H1 (cell line): ENCODE measurements around the gene BCL2. TPM values are rescaled to one million over a fixed set of nuclear protein-coding genes. Genes with fewer than 3 reads are reported as not detected.

Source experiments
- CTCF ChIA-PET: fragments of 300-600 bp; sonication (Branson Sonifier 250); formaldehyde crosslinking; loops from one replicate; lab custom pipeline; 2021; ENCODE audit not compliant: partially characterized antibody; lab: Charles Lee
- POLR2A ChIA-PET: fragments of 300-600 bp; sonication (Branson Sonifier 250); formaldehyde crosslinking; loops from one replicate; lab custom pipeline; 2021; ENCODE audit warnings: inconsistent platforms; ENCODE audit not compliant: partially characterized antibody; lab: Charles Lee
- DNase-seq, 2 experiments: peaks; one replicate each; pipeline versions ENCODE4 v3.0.0 to v3.0.0-alpha.2; 2010 to 2022; ENCODE audit warnings: low spot score in 2 of 2, low read depth in 1 of 2, mixed read lengths in 1 of 2
- FAIRE-seq: peaks from 2 replicates; lab custom pipeline; 2011; peaks lifted over from hg19 to GRCh38; lab: Jason Lieb, UNC
- H2AFZ ChIP-seq: 2 replicates; pipeline ENCODE4 v1.8.1; 2012; ENCODE audit warnings: low read length, inconsistent platforms
- H2AK5ac ChIP-seq: 2 replicates; pipeline ENCODE4 v1.6.1; 2013; ENCODE audit warnings: low read depth, low read length
- H2BK120ac ChIP-seq: replicated peaks from 2 replicates; pipeline ENCODE3; 2013; ENCODE audit warnings: low read depth, low read length, inconsistent platforms
- H2BK12ac ChIP-seq: 2 replicates; pipeline ENCODE4 v1.6.1; 2013; ENCODE audit warnings: low read depth, low read length
- H2BK15ac ChIP-seq: 2 replicates; pipeline ENCODE4 v1.6.1; 2013; ENCODE audit warnings: low read length
- H2BK20ac ChIP-seq: 2 replicates; pipeline ENCODE4 v1.6.1; 2013; ENCODE audit warnings: low read length
- H2BK5ac ChIP-seq: 2 replicates; pipeline ENCODE4 v1.6.1; 2013; ENCODE audit warnings: low read depth, low read length
- H3K14ac ChIP-seq: 2 replicates; pipeline ENCODE4 v1.6.1; 2013; ENCODE audit warnings: inconsistent platforms; ENCODE audit not compliant: insufficient read length
- H3K18ac ChIP-seq: 2 replicates; pipeline ENCODE4 v1.6.1; 2013; ENCODE audit warnings: low read length; ENCODE audit errors: extremely low read depth
- H3K23ac ChIP-seq: 2 replicates; pipeline ENCODE4 v1.6.1; 2013; ENCODE audit warnings: inconsistent platforms; ENCODE audit not compliant: insufficient read length
- H3K23me2 ChIP-seq: 2 replicates; pipeline ENCODE4 v1.6.1; 2013; ENCODE audit warnings: low read depth, low read length
- H3K27ac ChIP-seq: 2 replicates; pipeline ENCODE4 v1.6.1; 2011; ENCODE audit warnings: low read depth, low read length, inconsistent platforms
- H3K27me3 ChIP-seq, 4 experiments: replicated peaks in 1 of 4; 1 replicate in 1 of 4; 2 replicates in 3 of 4; pipeline versions ENCODE4 v1.6.1 to v1.8.1; 2011 to 2013; ENCODE audit warnings: low read length in 3 of 4, mild to moderate bottlenecking in 3 of 4, inconsistent platforms in 2 of 4, mixed read lengths in 2 of 4, moderate library complexity in 1 of 4; ENCODE audit not compliant: control insufficient read depth in 3 of 4, insufficient read depth in 3 of 4; ENCODE audit errors: extremely low read depth in 1 of 4
- H3K36me3 ChIP-seq, 4 experiments: 2 replicates each; pipeline versions ENCODE4 v1.6.1 to v1.8.1; 2011 to 2013; ENCODE audit warnings: mild to moderate bottlenecking in 4 of 4, low read length in 3 of 4, moderate library complexity in 2 of 4, control low read depth in 1 of 4, inconsistent platforms in 1 of 4; ENCODE audit not compliant: insufficient read depth in 4 of 4, control insufficient read depth in 2 of 4
- H3K4ac ChIP-seq: replicated peaks from 2 replicates; pipeline ENCODE3; 2013; ENCODE audit warnings: low read length, low read depth, mixed read lengths, inconsistent platforms; ENCODE audit not compliant: insufficient read length
- H3K4me1 ChIP-seq, 4 experiments: replicated peaks in 1 of 4; 1 replicate in 1 of 4; 2 replicates in 3 of 4; pipeline versions ENCODE4 v1.6.1 to v1.8.1; 2011 to 2013; ENCODE audit warnings: low read length in 3 of 4, inconsistent platforms in 2 of 4, mixed read lengths in 1 of 4; ENCODE audit not compliant: insufficient read depth in 4 of 4, control insufficient read depth in 3 of 4
- H3K4me2 ChIP-seq, 2 experiments: 2 replicates each; pipeline versions ENCODE4 v1.6.1 to v1.8.1; 2011 to 2013; ENCODE audit warnings: low read depth in 2 of 2, low read length in 2 of 2, control low read depth in 1 of 2, inconsistent platforms in 1 of 2, mild to moderate bottlenecking in 1 of 2; ENCODE audit not compliant: insufficient read depth in 1 of 2
- H3K4me3 ChIP-seq, 4 experiments: fragments of 200-600, 300-600 bp in 1 of 4; sonication (generic), shearing (Covaris generic), sonication (Bioruptor Twin) in 1 of 4; 2 replicates each; pipeline versions ENCODE4 v1.5.1 to v1.8.1; 2011 to 2016; ENCODE audit warnings: low read length in 4 of 4, low read depth in 3 of 4, control low read depth in 2 of 4, inconsistent platforms in 2 of 4, mild to moderate bottlenecking in 2 of 4, mixed read lengths in 1 of 4, moderate library complexity in 1 of 4; ENCODE audit not compliant: insufficient read depth in 2 of 4; ENCODE audit errors: extremely low read depth in 1 of 4
- H3K56ac ChIP-seq: replicated peaks from 2 replicates; pipeline ENCODE3; 2013; ENCODE audit warnings: low read depth, mild to moderate bottlenecking, mixed read lengths, low read length, inconsistent platforms; ENCODE audit not compliant: insufficient read length
- H3K79me1 ChIP-seq: 2 replicates; pipeline ENCODE4 v1.6.1; 2013; ENCODE audit warnings: low read depth, low read length, control low read depth
- H3K79me2 ChIP-seq, 2 experiments: 2 replicates each; pipeline versions ENCODE4 v1.6.1 to v1.8.1; 2012 to 2013; ENCODE audit warnings: low read length in 2 of 2, mild to moderate bottlenecking in 2 of 2, inconsistent platforms in 1 of 2; ENCODE audit not compliant: insufficient read depth in 2 of 2, control insufficient read depth in 1 of 2
- H3K9ac ChIP-seq, 4 experiments: replicated peaks in 1 of 4; 1 replicate in 1 of 4; 2 replicates in 3 of 4; pipeline versions ENCODE4 v1.6.1 to v1.8.1; 2011 to 2013; ENCODE audit warnings: low read depth in 3 of 4, low read length in 3 of 4, control low read depth in 2 of 4, mild to moderate bottlenecking in 2 of 4, moderate library complexity in 2 of 4, inconsistent platforms in 1 of 4; ENCODE audit errors: extremely low read depth in 1 of 4
- H3K9me3 ChIP-seq, 2 experiments: 2 replicates each; pipeline versions ENCODE4 v1.6.1 to v1.8.1; 2012 to 2013; ENCODE audit warnings: mild to moderate bottlenecking in 2 of 2, moderate library complexity in 2 of 2, control low read depth in 1 of 2, inconsistent platforms in 1 of 2, low read depth in 1 of 2, low read length in 1 of 2, mixed read lengths in 1 of 2; ENCODE audit not compliant: insufficient read depth in 2 of 2
- H4K20me1 ChIP-seq, 2 experiments: replicated peaks in 1 of 2; 2 replicates each; pipeline versions ENCODE3 to v1.8.1; 2011 to 2013; ENCODE audit warnings: inconsistent platforms in 2 of 2, low read length in 2 of 2, mild to moderate bottlenecking in 1 of 2; ENCODE audit not compliant: insufficient read depth in 2 of 2, control insufficient read depth in 1 of 2
- H4K5ac ChIP-seq: 2 replicates; pipeline ENCODE4 v1.6.1; 2013; ENCODE audit warnings: low read length, low read depth, mixed read lengths, inconsistent platforms; ENCODE audit not compliant: insufficient read length
- H4K8ac ChIP-seq: 2 replicates; pipeline ENCODE4 v1.8.0; 2013; ENCODE audit warnings: mild to moderate bottlenecking, moderate library complexity, low read length, inconsistent platforms; ENCODE audit not compliant: insufficient read depth; ENCODE audit errors: extremely low read depth
- H4K91ac ChIP-seq: replicated peaks from 2 replicates; pipeline ENCODE3; 2013; ENCODE audit warnings: low read length, mixed read lengths, inconsistent platforms; ENCODE audit not compliant: insufficient read length
- CBX8 ChIP-seq: fragments of 300-800, 300-1000 bp; sonication (generic); IDR thresholded peaks from 2 replicates; pipeline ENCODE4 v1.7.1; 2016; ENCODE audit warnings: low read depth, low read length, borderline replicate concordance
- CEBPB ChIP-seq: IDR thresholded peaks from 2 replicates; pipeline ENCODE4 v1.6.1; 2012; ENCODE audit warnings: low read depth, low read length
- CHD2 ChIP-seq: IDR thresholded peaks from 2 replicates; pipeline ENCODE4 v1.6.1; 2012; ENCODE audit warnings: low read length, improper control_type of control experiment
- EP300 ChIP-seq, 2 experiments: IDR thresholded peaks; 1 replicate in 1 of 2; 2 replicates in 1 of 2; pipeline ENCODE4 v1.6.1; 2011 to 2012; ENCODE audit warnings: low read depth in 2 of 2, low read length in 2 of 2, mild to moderate bottlenecking in 2 of 2, borderline replicate concordance in 1 of 2, inconsistent platforms in 1 of 2, moderate library complexity in 1 of 2
- GTF2F1 ChIP-seq: IDR thresholded peaks from 2 replicates; pipeline ENCODE4 v1.6.1; 2012; ENCODE audit warnings: low read depth, low read length, improper control_type of control experiment, borderline replicate concordance
- KDM5A ChIP-seq: fragments of 200-600 bp; IDR thresholded peaks from 2 replicates; pipeline ENCODE4 v1.7.1; 2012; ENCODE audit warnings: mild to moderate bottlenecking, low read length, inconsistent platforms, mixed read lengths
- MAFK ChIP-seq: IDR thresholded peaks from 2 replicates; pipeline ENCODE4 v1.6.1; 2012; ENCODE audit warnings: low read depth, mild to moderate bottlenecking, improper control_type of control experiment, low read length
- NRF1 ChIP-seq: IDR thresholded peaks from 2 replicates; pipeline ENCODE4 v1.6.1; 2011; ENCODE audit warnings: mild to moderate bottlenecking, low read depth, low read length, improper control_type of control experiment
- RFX5 ChIP-seq: IDR thresholded peaks from 2 replicates; pipeline ENCODE4 v1.6.1; 2011; ENCODE audit warnings: low read depth, low read length, improper control_type of control experiment, borderline replicate concordance
- SIN3A ChIP-seq, 2 experiments: IDR thresholded peaks in 1 of 2; conservative IDR thresholded peaks in 1 of 2; 2 replicates each; pipeline ENCODE4 v1.6.1; 2011 to 2012; ENCODE audit warnings: low read length in 2 of 2, improper control_type of control experiment in 1 of 2, low read depth in 1 of 2, mild to moderate bottlenecking in 1 of 2
- SIRT6 ChIP-seq: IDR thresholded peaks from one replicate; pipeline ENCODE4 v1.7.1; 2012; ENCODE audit warnings: low read length, inconsistent platforms
- SP1 ChIP-seq: IDR thresholded peaks from 2 replicates; pipeline ENCODE4 v1.6.1; 2011; ENCODE audit warnings: low read depth, low read length
- SP4 ChIP-seq: IDR thresholded peaks from 2 replicates; pipeline ENCODE4 v1.6.1; 2012; ENCODE audit warnings: low read length, inconsistent platforms
- SRF ChIP-seq: IDR thresholded peaks from 2 replicates; pipeline ENCODE4 v1.6.1; 2011; ENCODE audit warnings: mild to moderate bottlenecking, low read depth, low read length, moderate library complexity
- TBP ChIP-seq: IDR thresholded peaks from 2 replicates; pipeline ENCODE4 v1.6.1; 2011; ENCODE audit warnings: low read depth, low read length, improper control_type of control experiment
- ZNF274 ChIP-seq: IDR thresholded peaks from 2 replicates; pipeline ENCODE4 v1.7.0; 2012; ENCODE audit warnings: low read length, borderline replicate concordance; ENCODE audit errors: extremely low read depth
- WGBS, 2 experiments: shearing (Covaris generic) in 1 of 2; methylation state at CpG; one replicate each; pipeline versions ENCODE4 v1.1.6 to v1.1.7; 2013 to 2015; ENCODE audit warnings: low lambda C conversion rate in 2 of 2, mixed read lengths in 2 of 2, inconsistent platforms in 1 of 2, low coverage in 1 of 2, missing lambda C conversion rate in 1 of 2; ENCODE audit not compliant: insufficient replicate concordance in 2 of 2, insufficient coverage in 1 of 2, insufficient read length in 1 of 2; ENCODE audit errors: extremely low coverage in 1 of 2, missing lambda C conversion rate in 1 of 2; 5-methylcytosine and 5-hydroxymethylcytosine counted together
- polyA plus RNA-seq, 7 experiments: library from polyadenylated mRNA; depleted of rRNA in 3 of 7; stranded (reverse) in 5 of 7; unstranded in 2 of 7; fragments of >200 nt in 5 of 7; fragments of 200-250 nt in 2 of 7; gene quantifications; 1 replicate in 5 of 7; 2 replicates in 1 of 7; 4 replicates in 1 of 7; pipeline versions ENCODE4 v1.2.1 to v1.2.3, GENCODE V29; 2011 to 2013; ENCODE audit warnings: missing spikeins in 2 of 7, mixed read lengths in 2 of 7
- total RNA-seq: library from RNA; stranded (reverse); fragmentation: NEBNext Ultra II Directional; extraction: Animal tissue kit (Norgen Biotek cat#: 25700); gene quantifications from 2 replicates; pipeline ENCODE4 v1.2.1, GENCODE V29; 2021

The BCL2 gene
- total and polyA plus RNA-seq, 2 of the 8 experiments (the other 6 are each of a cell fraction or from before 2014, with no cell fraction given) = 0.59 to 4.5 TPM

DNA sequence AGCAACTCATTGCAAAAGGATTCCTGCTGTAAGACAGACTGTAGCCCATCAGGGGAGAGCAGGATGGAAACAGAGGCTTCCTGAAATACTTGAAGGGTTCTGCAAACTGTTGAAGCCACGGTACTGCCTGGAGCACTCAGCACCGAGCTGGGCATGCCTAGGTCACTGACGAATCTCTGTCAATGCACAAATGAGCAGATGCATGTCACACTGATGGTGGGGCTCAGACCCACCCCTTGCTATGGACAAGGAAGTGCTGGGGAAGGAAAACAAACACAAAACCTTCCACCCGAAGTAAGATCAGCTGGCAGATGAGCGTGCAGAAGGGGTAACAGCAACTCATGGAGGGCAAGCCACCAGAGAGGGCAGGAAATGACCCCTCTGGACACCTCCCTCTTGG lies 136.7 kb downstream of the BCL2 start:
- ChIA-PET CTCF (interaction anchor here (0.9 kb wide), 1 partner anchor 9 kb away, joined by 3 read pairs; no protein-coding TSS in a partner anchor), POLR2A (interaction anchor here (1.4 kb wide), 1 partner anchor 12 kb away, joined by 3 read pairs; no protein-coding TSS in a partner anchor)
- H3K79me2 ChIP-seq = no peaks in the 10 kb centered on the region
- H3K27me3 ChIP-seq = no peaks in the 10 kb centered on the region
- no peak overlapping the region; the same call in 1 of the 2 replicates for H4K8ac ChIP-seq
- no peak overlapping the region for H3K23ac ChIP-seq
- no peak overlapping the region for H3K27ac ChIP-seq
- no peak overlapping the region for H4K91ac ChIP-seq
- H3K9ac ChIP-seq = no peak overlapping the region
- no peak overlapping the region for H2BK20ac ChIP-seq
- no peak overlapping the region for H3K4me3 ChIP-seq
- no peak overlapping the region for H4K5ac ChIP-seq
- H3K79me1 ChIP-seq = no peaks in the 10 kb centered on the region
- H3K23me2 ChIP-seq = no peaks in the 10 kb centered on the region
- H3K4ac ChIP-seq = no peak overlapping the region
- H2BK120ac ChIP-seq = no peak overlapping the region
- no peak overlapping the region for H3K14ac ChIP-seq
- no peak overlapping the region for H2AFZ ChIP-seq
- no peak overlapping the region for H2BK12ac ChIP-seq
- H3K18ac ChIP-seq = no peak overlapping the region
- FAIRE-seq (no peak), DNase-seq (no peak)
- H2BK5ac ChIP-seq = no peak overlapping the region
- H3K4me1 ChIP-seq = peaks cover 0 to 6% (median 1%) of the 10 kb centered on the region in 4 experiments; a peak in 4 of 7 replicates
- no peaks in the 10 kb centered on the region for H3K9me3 ChIP-seq
- H2AK5ac ChIP-seq = no peak overlapping the region
- H3K4me2 ChIP-seq = no peak overlapping the region
- no peak overlapping the region for H3K56ac ChIP-seq
- H2BK15ac ChIP-seq = no peak overlapping the region
- H4K20me1 ChIP-seq = no peaks in the 10 kb centered on the region
- WGBS, 2 experiments = 86% methylated on average over 5 of the region's 5 CpGs; no CpG with 5 or more reads in 1 of the 2 experiments
- no peaks in the 10 kb centered on the region for H3K36me3 ChIP-seq
- TF ChIP-seq NRF1 (no peak), CHD2 (no peak), RFX5 (no peak), SP4 (no peak), GTF2F1 (no peak), KDM5A (no peak), MAFK (no peak), CEBPB (no peak), ZNF274 (no peak), TBP (no peak), SP1 (no peak), CBX8 (no peak), EP300 (IDR thresholded peaks at IDR 0.05; ENCODE audit: borderline replicate concordance in 1 of 2, low read depth in 2 of 2, low read length in 2 of 2) (no peak), SIN3A (conservative IDR thresholded peaks at IDR 0.05 in 1 of 2, IDR thresholded peaks at IDR 0.05 in 1 of 2; ENCODE audit: low read depth in 1 of 2, low read length in 2 of 2) (no peak), SRF (no peak), SIRT6 (no peak)
